ENCODE results near the gene ABCC1. TPM values are rescaled to one million over a fixed set of nuclear protein-coding genes. Genes with fewer than 3 reads are reported as not detected.

ABCC1 gene
- total RNA-seq, 1 donor from 2014 or later: 29.9 TPM

DNA sequence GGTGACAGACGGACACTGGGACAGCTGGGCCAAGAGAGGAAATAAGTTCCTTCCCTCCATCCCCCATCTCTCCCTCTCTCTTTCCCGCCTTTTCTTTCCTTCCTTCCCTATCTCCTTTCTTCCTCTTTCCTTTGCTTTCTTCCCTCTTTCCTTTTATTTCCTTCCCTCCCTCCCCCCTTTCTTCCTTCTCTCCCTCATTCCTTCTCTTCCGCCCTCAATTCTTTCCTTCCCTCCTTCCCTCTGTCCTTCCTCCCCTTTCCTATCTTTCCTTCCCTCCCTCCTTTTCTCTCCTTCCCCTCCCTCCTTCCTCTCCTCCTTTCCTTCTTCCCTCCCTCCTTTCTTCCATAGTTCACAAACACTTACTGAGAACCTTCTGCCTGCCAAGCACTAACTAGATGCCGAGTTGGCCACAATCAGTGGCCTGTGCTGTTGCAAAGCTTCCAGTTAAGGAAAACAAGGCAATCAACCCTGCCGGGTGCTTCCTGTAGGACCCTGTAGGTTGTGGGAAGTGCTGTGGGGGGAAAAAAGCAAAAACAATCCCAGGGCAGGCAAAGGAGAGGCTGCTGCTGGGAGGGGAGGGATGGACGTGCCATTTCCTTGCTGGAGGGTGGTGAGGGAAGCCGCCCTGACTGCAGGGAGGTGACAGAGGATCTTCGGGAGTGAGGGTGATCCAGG lies 242.2 kb downstream of the ABCC1 start:
- peaks cover 5% of the 10 kb centered on the region for H3K9me3 Mint-ChIP-seq (ENCODE audit: unreplicated experiment)
- no peaks in the 10 kb centered on the region for H3K36me3 Mint-ChIP-seq (ENCODE audit: unreplicated experiment)
- H3K4me3 Mint-ChIP-seq (ENCODE audit: unreplicated experiment): no peak overlapping the region
- DNase-seq: no peak
- H3K4me1 Mint-ChIP-seq (ENCODE audit: low read depth, unreplicated experiment): no peaks in the 10 kb centered on the region
- no peak overlapping the region for H3K27ac Mint-ChIP-seq (ENCODE audit: unreplicated experiment)
- TF ChIP-seq, protein P1, sequence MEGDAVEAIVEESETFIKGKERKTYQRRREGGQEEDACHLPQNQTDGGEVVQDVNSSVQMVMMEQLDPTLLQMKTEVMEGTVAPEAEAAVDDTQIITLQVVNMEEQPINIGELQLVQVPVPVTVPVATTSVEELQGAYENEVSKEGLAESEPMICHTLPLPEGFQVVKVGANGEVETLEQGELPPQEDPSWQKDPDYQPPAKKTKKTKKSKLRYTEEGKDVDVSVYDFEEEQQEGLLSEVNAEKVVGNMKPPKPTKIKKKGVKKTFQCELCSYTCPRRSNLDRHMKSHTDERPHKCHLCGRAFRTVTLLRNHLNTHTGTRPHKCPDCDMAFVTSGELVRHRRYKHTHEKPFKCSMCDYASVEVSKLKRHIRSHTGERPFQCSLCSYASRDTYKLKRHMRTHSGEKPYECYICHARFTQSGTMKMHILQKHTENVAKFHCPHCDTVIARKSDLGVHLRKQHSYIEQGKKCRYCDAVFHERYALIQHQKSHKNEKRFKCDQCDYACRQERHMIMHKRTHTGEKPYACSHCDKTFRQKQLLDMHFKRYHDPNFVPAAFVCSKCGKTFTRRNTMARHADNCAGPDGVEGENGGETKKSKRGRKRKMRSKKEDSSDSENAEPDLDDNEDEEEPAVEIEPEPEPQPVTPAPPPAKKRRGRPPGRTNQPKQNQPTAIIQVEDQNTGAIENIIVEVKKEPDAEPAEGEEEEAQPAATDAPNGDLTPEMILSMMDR (IDR thresholded peaks at IDR 0.05; ENCODE audit: partially characterized antibody, unreplicated experiment): no peak
- H3K27me3 Mint-ChIP-seq (ENCODE audit: unreplicated experiment): no peaks in the 10 kb centered on the region

Other genes starting within 250 kb of the ABCC1 start
- gene MYH11, start 92.6 kb upstream of the ABCC1 start, total RNA-seq (ENCODE audit: unreplicated experiment): 0.10 TPM
- gene CEP20, start 61.0 kb upstream of the ABCC1 start, total RNA-seq (ENCODE audit: unreplicated experiment): 20.3 TPM